Measurements from ENCODE around the gene ANO8.
"Not testable (repeated sequence)": the region's sequence is repeated elsewhere in the genome, so short reads cannot be mapped to it uniquely, and the experiment has no call there.

The ANO8 gene

GRCh38 chr19:17282488-17283125 is 52.0 kb downstream of the ANO8 start:
- TF ChIP-seq, protein P1, sequence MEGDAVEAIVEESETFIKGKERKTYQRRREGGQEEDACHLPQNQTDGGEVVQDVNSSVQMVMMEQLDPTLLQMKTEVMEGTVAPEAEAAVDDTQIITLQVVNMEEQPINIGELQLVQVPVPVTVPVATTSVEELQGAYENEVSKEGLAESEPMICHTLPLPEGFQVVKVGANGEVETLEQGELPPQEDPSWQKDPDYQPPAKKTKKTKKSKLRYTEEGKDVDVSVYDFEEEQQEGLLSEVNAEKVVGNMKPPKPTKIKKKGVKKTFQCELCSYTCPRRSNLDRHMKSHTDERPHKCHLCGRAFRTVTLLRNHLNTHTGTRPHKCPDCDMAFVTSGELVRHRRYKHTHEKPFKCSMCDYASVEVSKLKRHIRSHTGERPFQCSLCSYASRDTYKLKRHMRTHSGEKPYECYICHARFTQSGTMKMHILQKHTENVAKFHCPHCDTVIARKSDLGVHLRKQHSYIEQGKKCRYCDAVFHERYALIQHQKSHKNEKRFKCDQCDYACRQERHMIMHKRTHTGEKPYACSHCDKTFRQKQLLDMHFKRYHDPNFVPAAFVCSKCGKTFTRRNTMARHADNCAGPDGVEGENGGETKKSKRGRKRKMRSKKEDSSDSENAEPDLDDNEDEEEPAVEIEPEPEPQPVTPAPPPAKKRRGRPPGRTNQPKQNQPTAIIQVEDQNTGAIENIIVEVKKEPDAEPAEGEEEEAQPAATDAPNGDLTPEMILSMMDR (IDR thresholded peaks at IDR 0.05; ENCODE audit: borderline replicate concordance, insufficient read depth, low read depth, low read length), result peak; percentile 94
- peak overlapping the region; percentile 70 for H3K4me3 ChIP-seq (ENCODE audit: low read depth, low read length)

- H3K4me3 ChIP-seq (ENCODE audit: low read depth, low read length), result peak within 1 kb of the TSS; percentile 70
- TF ChIP-seq, protein P1 (IDR thresholded peaks at IDR 0.05; ENCODE audit: borderline replicate concordance, insufficient read depth, low read depth, low read length), result no peak
Observed at GRCh38 chr19:17281391-17282304, 53.0 kb downstream of the ANO8 start, which contains the start of gene ANKLE1. Gene ANKLE1, plus strand, starts transcription at chr19:17281901. Its CDS starts 20 bp downstream, at chr19:17281921.

- TF ChIP-seq, protein P1 (IDR thresholded peaks at IDR 0.05; ENCODE audit: borderline replicate concordance, insufficient read depth, low read depth, low read length), result no peak
- no peak overlapping the region for H3K4me3 ChIP-seq (ENCODE audit: low read depth, low read length)
Observed at GRCh38 chr19:17279436-17279835, 55.2 kb downstream of the ANO8 start.

DNA sequence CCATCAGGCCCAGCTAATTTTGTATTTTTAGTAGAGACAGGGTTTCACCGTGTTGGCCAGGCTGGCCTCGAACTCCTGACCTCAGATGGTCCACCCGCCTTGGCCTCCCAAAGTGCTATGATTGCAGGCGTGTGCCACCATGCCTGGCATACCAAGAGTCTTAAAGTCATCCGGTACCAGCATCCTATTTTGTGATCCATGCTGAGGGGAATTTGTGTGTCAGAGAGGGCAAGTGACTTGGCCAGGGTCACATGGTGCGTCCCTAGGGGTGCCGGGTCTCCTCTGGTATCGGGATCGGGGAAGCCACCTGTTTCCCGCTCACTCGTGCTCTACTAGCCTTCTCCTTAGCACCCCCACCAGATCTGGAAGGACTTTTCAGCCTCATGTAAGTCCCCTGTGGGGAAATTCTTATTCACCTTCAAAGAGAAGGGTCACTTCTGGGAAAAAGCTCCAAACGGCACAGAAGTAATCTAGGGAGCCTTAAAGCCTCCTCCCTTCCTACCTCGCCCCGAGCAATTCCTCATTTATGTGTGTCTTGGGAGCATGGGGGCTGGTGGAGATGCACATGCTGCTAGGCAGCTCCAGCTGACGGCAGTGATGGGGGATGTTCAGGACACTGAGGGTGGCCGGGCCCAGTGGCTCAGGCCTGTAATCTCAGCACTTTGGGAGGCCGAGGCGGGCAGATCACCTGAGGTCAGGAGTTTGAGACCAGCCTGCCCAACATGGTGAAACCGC is 59.0 kb downstream of the ANO8 start:
- TF ChIP-seq, protein P1 (IDR thresholded peaks at IDR 0.05; ENCODE audit: borderline replicate concordance, insufficient read depth, low read depth, low read length), result no peak
- H3K4me3 ChIP-seq (ENCODE audit: low read depth, low read length), result no peak overlapping the region

- H3K4me3 ChIP-seq (ENCODE audit: low read depth, low read length), result not testable (repeated sequence)
Observed at GRCh38 chr19:17274892-17275291, 59.8 kb downstream of the ANO8 start.

Data from GM12875 (cell line).